Trophoblast cell (in vitro differentiated cells and primary cell): ENCODE measurements around the gene PAX8.
"Not testable (repeated sequence)": the region's sequence is repeated elsewhere in the genome, so short reads cannot be mapped to it uniquely, and the experiment has no call there.

ENCODE experiments used
- DNase-seq, 2 donors: peaks; one replicate each; pipeline ENCODE4 v3.0.0-alpha.2; 2016
- H2AFZ ChIP-seq: 2 replicates; pipeline ENCODE4 v1.6.1; 2013; ENCODE audit warnings: low read length, moderate library complexity, mild to moderate bottlenecking; ENCODE audit not compliant: insufficient read depth, poor library complexity
- H2AK5ac ChIP-seq: 2 replicates; pipeline ENCODE4 v1.6.1; 2013; ENCODE audit warnings: mild to moderate bottlenecking, low read length
- H2BK120ac ChIP-seq: 2 replicates; pipeline ENCODE4 v1.6.1; 2013; ENCODE audit warnings: low read length, mild to moderate bottlenecking, moderate library complexity; ENCODE audit not compliant: insufficient read depth, poor library complexity
- H2BK12ac ChIP-seq: 2 replicates; pipeline ENCODE4 v1.6.1; 2013; ENCODE audit warnings: mild to moderate bottlenecking, low read length, moderate library complexity
- H2BK5ac ChIP-seq: 2 replicates; pipeline ENCODE4 v1.6.1; 2013; ENCODE audit warnings: low read length, low read depth, moderate library complexity, mild to moderate bottlenecking; ENCODE audit not compliant: poor library complexity
- H3K14ac ChIP-seq: 2 replicates; pipeline ENCODE4 v1.6.1; 2013; ENCODE audit warnings: mild to moderate bottlenecking, low read length
- H3K18ac ChIP-seq: 2 replicates; pipeline ENCODE4 v1.6.1; 2013; ENCODE audit warnings: mild to moderate bottlenecking, low read length
- H3K23ac ChIP-seq: 2 replicates; pipeline ENCODE4 v1.6.1; 2013; ENCODE audit warnings: low read length
- H3K27ac ChIP-seq: 2 replicates; pipeline ENCODE4 v1.5.1; 2013; ENCODE audit warnings: low read depth, mild to moderate bottlenecking, inconsistent platforms, low read length, moderate library complexity
- H3K27me3 ChIP-seq: 2 replicates; pipeline ENCODE4 v1.6.1; 2013; ENCODE audit warnings: inconsistent platforms, mild to moderate bottlenecking, low read length, moderate library complexity; ENCODE audit not compliant: insufficient read depth
- H3K36me3 ChIP-seq, 2 experiments: 1 replicate in 1 of 2; 2 replicates in 1 of 2; pipeline ENCODE4 v1.6.1; 2013; ENCODE audit warnings: low read length in 2 of 2, mild to moderate bottlenecking in 2 of 2, moderate library complexity in 1 of 2; ENCODE audit not compliant: insufficient read depth in 2 of 2, control insufficient read depth in 1 of 2
- H3K4ac ChIP-seq: 2 replicates; pipeline ENCODE4 v1.6.1; 2013; ENCODE audit warnings: low read depth, mild to moderate bottlenecking, low read length, moderate library complexity
- H3K4me1 ChIP-seq, 2 experiments: 1 replicate in 1 of 2; 2 replicates in 1 of 2; pipeline ENCODE4 v1.6.1; 2013; ENCODE audit warnings: low read length in 2 of 2, mild to moderate bottlenecking in 2 of 2, moderate library complexity in 1 of 2; ENCODE audit not compliant: insufficient read depth in 2 of 2, control insufficient read depth in 1 of 2
- H3K4me2 ChIP-seq: 2 replicates; pipeline ENCODE4 v1.6.1; 2013; ENCODE audit warnings: inconsistent platforms, mild to moderate bottlenecking, low read length, moderate library complexity
- H3K4me3 ChIP-seq: 2 replicates; pipeline ENCODE4 v1.5.1; 2013; ENCODE audit warnings: mild to moderate bottlenecking, low read depth, low read length, inconsistent platforms
- H3K79me1 ChIP-seq: one replicate; pipeline ENCODE4 v1.6.1; 2013; ENCODE audit warnings: low read length
- H3K79me2 ChIP-seq: 2 replicates; pipeline ENCODE4 v1.6.1; 2013; ENCODE audit warnings: low read length, mild to moderate bottlenecking; ENCODE audit not compliant: control insufficient read depth, insufficient read depth, poor library complexity
- H3K9ac ChIP-seq: 2 replicates; pipeline ENCODE4 v1.6.1; 2013; ENCODE audit warnings: mild to moderate bottlenecking, low read length
- H3K9me3 ChIP-seq: 2 replicates; pipeline ENCODE4 v1.6.1; 2013; ENCODE audit warnings: low read depth, mild to moderate bottlenecking, control low read depth, inconsistent platforms, low read length; ENCODE audit not compliant: insufficient read depth
- H4K12ac ChIP-seq: 2 replicates; pipeline ENCODE4 v1.6.1; 2013; ENCODE audit warnings: low read depth, mild to moderate bottlenecking, low read length, moderate library complexity
- H4K8ac ChIP-seq: 2 replicates; pipeline ENCODE4 v1.6.1; 2013; ENCODE audit warnings: low read depth, mild to moderate bottlenecking, low read length, moderate library complexity
- H4K91ac ChIP-seq: one replicate; pipeline ENCODE4 v1.6.1; 2013; ENCODE audit warnings: low read depth, mild to moderate bottlenecking, low read length, moderate library complexity
- WGBS: extraction: QIAGEN DNeasy Blood & Tissue Kit; methylation state at CpG from one replicate; pipeline ENCODE4 v1.1.7; 2013; ENCODE audit warnings: missing lambda C conversion rate; ENCODE audit not compliant: insufficient read length, insufficient coverage; ENCODE audit errors: extremely low coverage; 5-methylcytosine and 5-hydroxymethylcytosine counted together

PAX8 gene

GRCh38 chr2:113297590-113297989 lies 18.9 kb upstream of the PAX8 start:
- H3K14ac ChIP-seq, H4K8ac ChIP-seq, H3K27me3 ChIP-seq, H2BK12ac ChIP-seq, H2BK5ac ChIP-seq, H4K12ac ChIP-seq, H3K79me2 ChIP-seq, H3K18ac ChIP-seq, H3K4ac ChIP-seq, H3K4me1 ChIP-seq, H4K91ac ChIP-seq, H3K9me3 ChIP-seq, H3K23ac ChIP-seq, H2BK120ac ChIP-seq, H3K4me3 ChIP-seq, H3K79me1 ChIP-seq, H3K27ac ChIP-seq, H3K9ac ChIP-seq, H2AFZ ChIP-seq, H2AK5ac ChIP-seq, H3K36me3 ChIP-seq, H3K4me2 ChIP-seq: not testable (repeated sequence)
- no CpG with 5 or more reads among the region's 2 CpGs for WGBS
- peak in 1 of 2 donors; percentile 41 for DNase-seq

- Histone ChIP-seq H2BK12ac (no peak overlapping the region), H3K79me1 (no peaks in the 10 kb centered on the region), H3K27ac (no peak overlapping the region), H3K4me3 (no peak overlapping the region), H3K27me3 (peaks cover 19% of the 10 kb centered on the region), H4K91ac (no peak overlapping the region), H2BK120ac (no peak overlapping the region), H2AK5ac (no peak overlapping the region), H4K12ac (no peak overlapping the region), H3K4ac (no peak overlapping the region), H3K9ac (no peak overlapping the region), H3K18ac (no peak overlapping the region), H4K8ac (no peak overlapping the region), H3K36me3 (no peaks in the 10 kb centered on the region), H2BK5ac (no peak overlapping the region), H3K4me2 (no peak overlapping the region), H3K79me2 (no peaks in the 10 kb centered on the region), H3K14ac (no peak overlapping the region), H2AFZ (no peak overlapping the region), H3K9me3 (no peaks in the 10 kb centered on the region), H3K23ac (no peak overlapping the region), H3K4me1 (no peaks in the 10 kb centered on the region)
- WGBS, result no CpG with 5 or more reads among the region's 28 CpGs
- DNase-seq, result no peak
These were observed 12.5 kb upstream of the PAX8 start for GRCh38 chr2:113291191-113291590.

- H2AK5ac ChIP-seq, H3K4me3 ChIP-seq, DNase-seq, H3K23ac ChIP-seq, H3K79me1 ChIP-seq, H3K14ac ChIP-seq, H3K27ac ChIP-seq, H4K12ac ChIP-seq, H2BK12ac ChIP-seq, H4K91ac ChIP-seq, H3K79me2 ChIP-seq, H3K9me3 ChIP-seq, H3K9ac ChIP-seq, H2AFZ ChIP-seq, H3K4ac ChIP-seq, H3K4me2 ChIP-seq, H3K18ac ChIP-seq, H2BK5ac ChIP-seq, H2BK120ac ChIP-seq, H4K8ac ChIP-seq, H3K4me1 ChIP-seq, H3K36me3 ChIP-seq: not testable (repeated sequence)
- no CpG with 5 or more reads among the region's 5 CpGs for WGBS
- H3K27me3 ChIP-seq, result peaks cover 17% of the 10 kb centered on the region
These were observed 10.0 kb upstream of the PAX8 start for GRCh38 chr2:113288674-113289149.

- not testable (repeated sequence) for H4K91ac ChIP-seq, H3K4ac ChIP-seq, H3K4me2 ChIP-seq, H3K4me1 ChIP-seq, H3K79me1 ChIP-seq, H3K4me3 ChIP-seq, H2AFZ ChIP-seq, H4K8ac ChIP-seq, H3K9me3 ChIP-seq, H2BK12ac ChIP-seq, H3K9ac ChIP-seq, H2BK5ac ChIP-seq, H2AK5ac ChIP-seq, DNase-seq, H4K12ac ChIP-seq, H3K36me3 ChIP-seq, H3K23ac ChIP-seq, H3K18ac ChIP-seq, H3K14ac ChIP-seq, H3K27ac ChIP-seq, H3K79me2 ChIP-seq, H2BK120ac ChIP-seq
- peaks cover 17% of the 10 kb centered on the region for H3K27me3 ChIP-seq
- WGBS, result no CpG with 5 or more reads among the region's 6 CpGs
These were observed 9.5 kb upstream of the PAX8 start for GRCh38 chr2:113288117-113288673.
